Erythroblast (primary cell): ENCODE results near the gene ZEB2.

Experiments used
- GATA1 ChIP-seq: IDR thresholded peaks from 2 replicates; pipeline ENCODE4 v1.6.1; 2011; ENCODE audit warnings: low read depth, mild to moderate bottlenecking, control low read depth, low read length, moderate library complexity
- POLR2A ChIP-seq: IDR thresholded peaks from 2 replicates; pipeline ENCODE4 v1.6.1; 2011; ENCODE audit warnings: mild to moderate bottlenecking, low read length

- TF ChIP-seq POLR2A (no peak), GATA1 (no peak)
Measured at GRCh38 chr2:144550911-144551310, 31.0 kb upstream of the ZEB2 start.
